Ishikawa (cell line): ENCODE measurements around the gene DOK7.

Experiments used
- CEBPB ChIP-seq: IDR thresholded peaks from 2 replicates; pipeline ENCODE4 v1.6.1; 2012
- CREB1 ChIP-seq: IDR thresholded peaks from 2 replicates; pipeline ENCODE4 v1.6.1; 2012; ENCODE audit warnings: low read depth
- EGR1 ChIP-seq: IDR thresholded peaks from 2 replicates; pipeline ENCODE4 v1.6.1; 2012
- EP300 ChIP-seq: IDR thresholded peaks from 2 replicates; pipeline ENCODE4 v1.6.1; 2012; ENCODE audit warnings: borderline replicate concordance
- FOXM1 ChIP-seq: IDR thresholded peaks from 2 replicates; pipeline ENCODE4 v1.6.1; 2012; ENCODE audit warnings: low read depth, borderline replicate concordance
- MAX ChIP-seq: IDR thresholded peaks from 2 replicates; pipeline ENCODE4 v1.6.1; 2012
- NFIC ChIP-seq: IDR thresholded peaks from 2 replicates; pipeline ENCODE4 v1.6.1; 2012
- RAD21 ChIP-seq: IDR thresholded peaks from 2 replicates; pipeline ENCODE4 v1.6.1; 2012; ENCODE audit warnings: low read depth
- REST ChIP-seq: IDR thresholded peaks from 2 replicates; pipeline ENCODE4 v1.6.1; 2012; ENCODE audit warnings: low read depth, mild to moderate bottlenecking
- TAF1 ChIP-seq: IDR thresholded peaks from 2 replicates; pipeline ENCODE4 v1.6.1; 2012; ENCODE audit warnings: low read depth, mild to moderate bottlenecking
- TCF12 ChIP-seq: IDR thresholded peaks from 2 replicates; pipeline ENCODE4 v1.6.1; 2012; ENCODE audit warnings: low read depth
- TEAD4 ChIP-seq: IDR thresholded peaks from 2 replicates; pipeline ENCODE4 v1.6.1; 2012
- USF1 ChIP-seq: IDR thresholded peaks from 2 replicates; pipeline ENCODE4 v1.6.1; 2012
- YY1 ChIP-seq: IDR thresholded peaks from 2 replicates; pipeline ENCODE4 v1.6.1; 2012; ENCODE audit warnings: low read depth
- ZBTB7A ChIP-seq: IDR thresholded peaks from 2 replicates; pipeline ENCODE4 v1.6.1; 2012; ENCODE audit warnings: low read depth

Gene DOK7

GRCh38 chr4:3435686-3435956, 27.5 kb upstream of the DOK7 start:
- TF ChIP-seq REST (no peak), CREB1 (no peak), EP300 (no peak), MAX (no peak), TCF12 (no peak), NFIC (no peak)

- TF ChIP-seq REST = no peak
- peak; percentile 88 for TF ChIP-seq ZBTB7A
Measured at GRCh38 chr4:3436048-3436797, 26.9 kb upstream of the DOK7 start.

- TF ChIP-seq TAF1 (no peak), EGR1 (no peak), REST (no peak), FOXM1 (no peak), TEAD4 (no peak), YY1 (no peak), NFIC (no peak; the same call in 1 of the 2 replicates), RAD21 (no peak), CEBPB (no peak; the same call in 1 of the 2 replicates), USF1 (no peak), TCF12 (peak; percentile 80), ZBTB7A (no peak; the same call in 1 of the 2 replicates), EP300 (peak; percentile 73), MAX (peak; percentile 86)
Measured at GRCh38 chr4:3436798-3437581, 26.1 kb upstream of the DOK7 start.

GRCh38 chr4:3437582-3437936, 25.5 kb upstream of the DOK7 start:
- peak; percentile 62; the same call in 1 of the 2 replicates for TF ChIP-seq ZBTB7A
- TF ChIP-seq CREB1 = no peak

- TF ChIP-seq RAD21 (no peak), CREB1 (no peak), USF1 (no peak), TCF12 (no peak), FOXM1 (no peak), TEAD4 (no peak), MAX (no peak), ZBTB7A (no peak)
Measured at GRCh38 chr4:3437998-3438846, 24.9 kb upstream of the DOK7 start.
